K562 (cell line): ENCODE measurements around the gene GJE1. TPM values are rescaled to one million over a fixed set of nuclear protein-coding genes. Genes with fewer than 3 reads are reported as not detected.

Experiments
- ATAC-seq: fragments of 200-7000 bp; cut with Tn5 transposase; 3 replicates; pipeline ENCODE4 v1.9.1; 2020; ENCODE audit warnings: moderate library complexity
- BruUV-seq: library from RNA; stranded (reverse); fragments of 400-500 nt; replicated peaks from 2 replicates; lab custom pipeline; 2021; lab: Mats Ljungman, UMichigan
- CTCF ChIA-PET: fragments of 300-600 bp; formaldehyde crosslinking; extraction: SDS; loops from one replicate; lab custom pipeline; 2021; ENCODE audit warnings: low intra/inter-chr PET ratio; lab: Yijun Ruan, JAX
- POLR2A ChIA-PET: fragments of 300-600, 350-650 bp; sonication (Branson Sonifier 250); formaldehyde crosslinking; extraction: SDS; loops from one replicate; lab custom pipeline; 2021; ENCODE audit warnings: antibody characterized with exemption, inconsistent platforms; lab: Yijun Ruan, JAX
- DNase-seq, 4 experiments: peaks; one replicate each; pipeline versions ENCODE4 v3.0.0 to v3.0.0-alpha.2; 2011 to 2018; ENCODE audit warnings: low spot score in 3 of 4, mixed read lengths in 3 of 4; ENCODE audit errors: extremely low read depth in 1 of 4
- FAIRE-seq: peaks from 2 replicates; lab custom pipeline; 2011; peaks lifted over from hg19 to GRCh38; lab: Jason Lieb, UNC
- H2AFZ ChIP-seq: 2 replicates; pipeline ENCODE4 v1.6.0; 2011; ENCODE audit warnings: low read depth, low read length, control low read depth, inconsistent platforms
- H3K27ac ChIP-seq: fragments of 200-600 bp; 3 replicates; pipeline ENCODE4 v1.8.0; 2011; ENCODE audit warnings: low read depth, mild to moderate bottlenecking, control low read depth, inconsistent platforms, low read length, moderate library complexity, mixed read lengths; ENCODE audit errors: extremely low read depth
- H3K27me3 ChIP-seq, 2 experiments: fragments of 300-600 bp in 1 of 2; 2 replicates in 1 of 2; 3 replicates in 1 of 2; pipeline versions ENCODE4 v1.6.0 to v1.8.0; 2011; ENCODE audit warnings: inconsistent platforms in 2 of 2, low read length in 2 of 2, mild to moderate bottlenecking in 1 of 2, mixed read lengths in 1 of 2, moderate library complexity in 1 of 2; ENCODE audit not compliant: control insufficient read depth in 2 of 2, insufficient read depth in 2 of 2
- H3K36me3 ChIP-seq: fragments of 300-600 bp; 3 replicates; pipeline ENCODE4 v1.8.0; 2011; ENCODE audit warnings: mild to moderate bottlenecking, low read length, inconsistent platforms; ENCODE audit not compliant: control insufficient read depth, insufficient read depth
- H3K4me1 ChIP-seq, 2 experiments: fragments of 200-600 bp in 1 of 2; replicated peaks in 1 of 2; 2 replicates in 1 of 2; 3 replicates in 1 of 2; pipeline versions ENCODE4 v1.5.1 to v1.8.0; 2011; ENCODE audit warnings: inconsistent platforms in 2 of 2, low read length in 2 of 2, mild to moderate bottlenecking in 1 of 2, mixed read lengths in 1 of 2, moderate library complexity in 1 of 2; ENCODE audit not compliant: control insufficient read depth in 2 of 2, insufficient read depth in 2 of 2
- H3K4me2 ChIP-seq: 2 replicates; pipeline ENCODE4 v1.6.1; 2011; ENCODE audit warnings: low read length, control low read depth, inconsistent platforms, mixed read lengths; ENCODE audit not compliant: insufficient read depth
- H3K4me3 ChIP-seq: fragments of 200-600 bp; sonication (generic), shearing (Covaris generic); 2 replicates; pipeline ENCODE4 v1.5.1; 2016; ENCODE audit warnings: control low read depth, inconsistent platforms
- H3K79me2 ChIP-seq: fragments of 200-600 bp; 3 replicates; pipeline ENCODE4 v1.8.0; 2011; ENCODE audit warnings: low read length, inconsistent platforms; ENCODE audit not compliant: control insufficient read depth, insufficient read depth
- H3K9ac ChIP-seq, 2 experiments: 2 replicates each; pipeline versions ENCODE4 v1.6.0 to v1.6.1; 2011; ENCODE audit warnings: low read depth in 2 of 2, low read length in 2 of 2, control low read depth in 1 of 2, inconsistent platforms in 1 of 2, mild to moderate bottlenecking in 1 of 2, mixed read lengths in 1 of 2; ENCODE audit not compliant: insufficient read depth in 1 of 2
- H3K9me1 ChIP-seq: one replicate; pipeline ENCODE4 v1.6.0; 2011; ENCODE audit warnings: inconsistent platforms, mild to moderate bottlenecking, low read length, moderate library complexity; ENCODE audit not compliant: control insufficient read depth, insufficient read depth
- H3K9me3 ChIP-seq: replicated peaks from 2 replicates; pipeline ENCODE4 v1.5.1; 2011; ENCODE audit warnings: low read depth, low read length, inconsistent platforms; ENCODE audit not compliant: control insufficient read depth, insufficient read depth
- H4K20me1 ChIP-seq: replicated peaks from 2 replicates; pipeline ENCODE4 v1.6.1; 2011; ENCODE audit warnings: low read length, inconsistent platforms, mixed read lengths; ENCODE audit not compliant: control insufficient read depth, insufficient read depth
- ATF6 ChIP-seq: sonication (generic); formaldehyde crosslinking; IDR thresholded peaks from 2 replicates; pipeline ENCODE4 v1.4.0; 2020; ENCODE audit warnings: mild to moderate bottlenecking, missing genetic modification reagents
- CHAMP1 ChIP-seq: fragments of 450-650 bp; IDR thresholded peaks from 2 replicates; pipeline ENCODE4 v1.6.1; 2016; ENCODE audit warnings: mild to moderate bottlenecking
- CTCF ChIP-seq, 3 experiments: IDR thresholded peaks in 2 of 3; conservative IDR thresholded peaks in 1 of 3; 2 replicates each; pipeline ENCODE4 v1.5.1; 2011 to 2012; ENCODE audit warnings: low read length in 3 of 3, mild to moderate bottlenecking in 3 of 3, control low read depth in 2 of 3, improper control_type of control experiment in 1 of 3, inconsistent platforms in 1 of 3, low read depth in 1 of 3, mixed read lengths in 1 of 3, moderate library complexity in 1 of 3; ENCODE audit not compliant: insufficient read depth in 2 of 3
- ETV6 ChIP-seq, 3 experiments: fragments of 150-350 bp in 1 of 3; sonication (generic) in 1 of 3; formaldehyde crosslinking in 1 of 3; IDR thresholded peaks; 2 replicates each; pipeline versions ENCODE4 v1.6.1 to v1.8.0; 2014 to 2022; ENCODE audit warnings: borderline replicate concordance in 2 of 3, low read depth in 2 of 3, antibody characterized with exemption in 1 of 3, low read length in 1 of 3, mild to moderate bottlenecking in 1 of 3, missing genetic modification reagents in 1 of 3
- RAD21 ChIP-seq, 2 experiments: fragments of 250-450 bp in 1 of 2; fragments of 450-650 bp in 1 of 2; sonication (Bioruptor Pico) in 1 of 2; formaldehyde crosslinking in 1 of 2; IDR thresholded peaks in 1 of 2; conservative IDR thresholded peaks in 1 of 2; 2 replicates each; pipeline versions ENCODE4 v1.4.0 to v1.8.0; 2020 to 2022; ENCODE audit warnings: mild to moderate bottlenecking in 2 of 2, moderate library complexity in 1 of 2
- ZFPM2 ChIP-seq: fragments of 250-450 bp; sonication (Bioruptor Pico); IDR thresholded peaks from 2 replicates; pipeline ENCODE4 v1.5.1; 2022; ENCODE audit warnings: mild to moderate bottlenecking
- ZNF592 ChIP-seq: fragments of 450-650 bp; IDR thresholded peaks from 2 replicates; pipeline ENCODE4 v1.6.1; 2017; ENCODE audit warnings: antibody characterized with exemption, mild to moderate bottlenecking
- WGBS: fragments of 100-300 bp; shearing (Covaris generic); methylation state at CpG from one replicate; pipeline ENCODE4 v1.1.6; 2016; ENCODE audit warnings: low coverage, mixed read lengths; ENCODE audit not compliant: insufficient coverage; ENCODE audit errors: missing lambda C conversion rate; 5-methylcytosine and 5-hydroxymethylcytosine counted together
- in situ Hi-C: fragments of 300-500 bp; cut with MboI; formaldehyde crosslinking; loops from 4 replicates; pipeline ENCODE4 v1.15.0; 2018; ENCODE audit warnings: inconsistent platforms, mixed read lengths
- intact Hi-C: fragments of 100-400 bp; cut with micrococcal nuclease; formaldehyde crosslinking; loops from 2 replicates; pipeline ENCODE4 v1.14.2; 2022
- polyA plus RNA-seq, 8 experiments: library from polyadenylated mRNA; depleted of rRNA in 4 of 8; stranded (reverse) in 5 of 8; unstranded in 3 of 8; fragments of >200 nt; fragmentation: Nextera tagmentation in 2 of 8; fragmentation: Illumina TruSeq in 1 of 8; extraction: Ambion mirVana in 2 of 8; extraction: Trizol in 1 of 8; gene quantifications; 2 replicates each; pipeline versions ENCODE4 v1.2.1 to v1.2.3, GENCODE V29; 2011 to 2014; ENCODE audit warnings: inconsistent platforms in 1 of 8, missing spikeins in 1 of 8
- total RNA-seq, 7 experiments: library from RNA; depleted of rRNA in 6 of 7; stranded (reverse); fragments of >200 nt in 6 of 7; fragmentation: Illumina TruSeq in 2 of 7; extraction: Trizol in 2 of 7; gene quantifications; 2 replicates each; pipeline versions ENCODE4 v1.2.1 to v1.2.3, GENCODE V29; 2011 to 2021; ENCODE audit warnings: low replicate concordance in 1 of 7

The GJE1 gene
- total and polyA plus RNA-seq, 9 of the 15 experiments (the other 6 are each of a cell fraction or from before 2014, with no cell fraction given): not detected

GRCh38 chr6:142155895-142156757, 23.4 kb downstream of the GJE1 start:
- 0 out of 2 replicates have a peak, but pooled peaks have one; percentile 23 for TF ChIP-seq CHAMP1
- TF ChIP-seq ATF6: no peak
- TF ChIP-seq CTCF (IDR thresholded peaks at IDR 0.05 in 2 of 3, conservative IDR thresholded peaks at IDR 0.05 in 1 of 3; ENCODE audit: insufficient read depth in 2 of 3, low read depth in 1 of 3, low read length in 3 of 3): peak in 1 of 3 experiments; percentile 63; a peak in 2 of 6 replicates
- TF ChIP-seq RAD21 (CRISPR knock-in tag; conservative IDR thresholded peaks at IDR 0.05 in 1 of 2, IDR thresholded peaks at IDR 0.05 in 1 of 2): peak; percentile 31 to 43
- TF ChIP-seq ETV6 (IDR thresholded peaks at IDR 0.05; ENCODE audit: borderline replicate concordance in 1 of 2, low read depth in 2 of 2, low read length in 1 of 2): no peak
- TF ChIP-seq ETV6 (CRISPR knock-in tag; IDR thresholded peaks at IDR 0.05; ENCODE audit: borderline replicate concordance): no peak
- no peak for TF ChIP-seq ZNF592
- TF ChIP-seq ZFPM2 (CRISPR knock-in tag): no peak
- Histone ChIP-seq H3K79me2 (peaks cover 87% of the 10 kb centered on the region), H3K4me3 (no peak overlapping the region), H3K4me1 (peaks cover 0 to 3% of the 10 kb centered on the region in 2 experiments; a peak in 1 of 5 replicates), H3K4me2 (no peak overlapping the region), H3K9me3 (no peaks in the 10 kb centered on the region), H3K9me1 (no peaks in the 10 kb centered on the region), H3K27ac (no peak overlapping the region), H3K27me3 (no peaks in the 10 kb centered on the region), H3K36me3 (no peaks in the 10 kb centered on the region), H2AFZ (no peak overlapping the region), H4K20me1 (no peaks in the 10 kb centered on the region; the same call in 1 of the 2 replicates), H3K9ac (no peak overlapping the region)
- no TSS peak for BruUV-seq
- DNase-seq: peak; percentile 21 to 35 (median 29)
- in situ Hi-C loops: no loop called here
- CTCF ChIA-PET: no interaction called here
- peak; percentile 26 for FAIRE-seq
- 36% methylated on average over 5 of the region's 5 CpGs for WGBS
- POLR2A ChIA-PET: interaction anchor here (1.0 to 1.9 kb wide), 2 partner anchors 9 to 16 kb away, joined by 3 to 8 read pairs; partner anchors contain the start of genes NMBR and VTA1
- peak; percentile 87 for ATAC-seq
- intact Hi-C loops: loop anchor here (1.0 kb wide), 2 partner anchors 51 to 232 kb away; no protein-coding TSS in a partner anchor
